Lower leg skin (tissue), 3 donors: Measurements from ENCODE around the gene WDR38.

Experiments used
- POLR2A ChIP-seq, 2 donors: fragments of 450-650 bp; IDR thresholded peaks; one replicate each; pipeline ENCODE4 v1.6.1; 2016 to 2017; ENCODE audit warnings: antibody characterized with exemption in 2 of 2, mild to moderate bottlenecking in 1 of 2, moderate library complexity in 1 of 2
- TF ChIP-seq, protein P1 (sequence below), 3 donors: fragments of 450-650 bp; IDR thresholded peaks; one replicate each; pipeline ENCODE4 v1.5.1; 2016; ENCODE audit warnings: antibody characterized with exemption in 3 of 3, mild to moderate bottlenecking in 3 of 3, moderate library complexity in 2 of 3

DNA sequence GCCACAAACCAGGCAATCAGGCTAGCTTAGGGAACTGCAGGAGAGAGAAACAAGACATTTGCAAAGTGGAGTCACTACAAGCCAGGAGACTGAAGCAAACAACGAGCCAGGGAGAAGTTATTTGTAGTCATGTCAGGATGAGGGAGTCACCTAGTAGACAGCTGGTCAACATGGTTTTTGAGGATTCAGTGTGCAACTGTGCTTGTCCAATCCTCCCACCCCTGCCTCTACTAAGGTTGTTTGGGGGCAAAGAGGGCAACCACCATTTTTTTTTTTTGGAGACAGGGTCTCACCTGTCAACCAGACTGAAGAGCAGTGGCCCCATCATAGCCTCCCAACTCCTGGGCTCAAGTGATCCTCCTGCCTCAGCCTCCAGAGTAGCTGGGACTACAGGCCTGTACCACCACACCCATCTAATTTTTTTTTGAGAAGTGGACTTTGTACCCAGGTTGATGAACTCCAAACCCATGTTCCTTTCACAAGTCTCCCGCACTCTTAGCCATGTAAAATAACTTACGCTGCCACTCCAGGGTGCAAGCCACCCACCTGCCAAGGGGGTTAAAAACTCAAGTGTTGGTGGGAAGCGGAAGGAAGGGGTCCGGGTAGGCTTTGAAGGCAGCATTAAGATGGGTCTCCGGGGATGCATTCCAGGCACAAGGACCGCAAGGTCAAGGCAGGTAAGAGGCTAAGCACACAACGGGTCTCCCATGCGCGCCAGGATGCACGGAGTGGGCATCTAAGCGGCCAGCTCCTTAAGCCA lies 7.5 kb downstream of the WDR38 start:
- TF ChIP-seq, protein P1, sequence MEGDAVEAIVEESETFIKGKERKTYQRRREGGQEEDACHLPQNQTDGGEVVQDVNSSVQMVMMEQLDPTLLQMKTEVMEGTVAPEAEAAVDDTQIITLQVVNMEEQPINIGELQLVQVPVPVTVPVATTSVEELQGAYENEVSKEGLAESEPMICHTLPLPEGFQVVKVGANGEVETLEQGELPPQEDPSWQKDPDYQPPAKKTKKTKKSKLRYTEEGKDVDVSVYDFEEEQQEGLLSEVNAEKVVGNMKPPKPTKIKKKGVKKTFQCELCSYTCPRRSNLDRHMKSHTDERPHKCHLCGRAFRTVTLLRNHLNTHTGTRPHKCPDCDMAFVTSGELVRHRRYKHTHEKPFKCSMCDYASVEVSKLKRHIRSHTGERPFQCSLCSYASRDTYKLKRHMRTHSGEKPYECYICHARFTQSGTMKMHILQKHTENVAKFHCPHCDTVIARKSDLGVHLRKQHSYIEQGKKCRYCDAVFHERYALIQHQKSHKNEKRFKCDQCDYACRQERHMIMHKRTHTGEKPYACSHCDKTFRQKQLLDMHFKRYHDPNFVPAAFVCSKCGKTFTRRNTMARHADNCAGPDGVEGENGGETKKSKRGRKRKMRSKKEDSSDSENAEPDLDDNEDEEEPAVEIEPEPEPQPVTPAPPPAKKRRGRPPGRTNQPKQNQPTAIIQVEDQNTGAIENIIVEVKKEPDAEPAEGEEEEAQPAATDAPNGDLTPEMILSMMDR (IDR thresholded peaks at IDR 0.05), result no peak
- no peak for TF ChIP-seq POLR2A (IDR thresholded peaks at IDR 0.05)
